Subcutaneous adipose tissue (tissue), 4 donors: ENCODE data around the gene VSIG10. TPM values are rescaled to one million over a fixed set of nuclear protein-coding genes. Genes with fewer than 3 reads are reported as not detected.

ENCODE experiments used
- total RNA-seq, 4 donors: library from RNA; depleted of rRNA; stranded (reverse); fragments of >200 nt; gene quantifications; one replicate each; pipeline ENCODE4 v1.1.0, GENCODE V29; 2016
- TF ChIP-seq, protein P1 (sequence below): fragments of 450-650 bp; IDR thresholded peaks from one replicate; pipeline ENCODE4 v1.5.1; 2016; ENCODE audit warnings: low read depth, mild to moderate bottlenecking, control low read depth, antibody characterized with exemption, moderate library complexity

VSIG10 gene
- total RNA-seq, 4 donors from 2014 or later: 21.8 to 58.0 (median 29.5) TPM

DNA sequence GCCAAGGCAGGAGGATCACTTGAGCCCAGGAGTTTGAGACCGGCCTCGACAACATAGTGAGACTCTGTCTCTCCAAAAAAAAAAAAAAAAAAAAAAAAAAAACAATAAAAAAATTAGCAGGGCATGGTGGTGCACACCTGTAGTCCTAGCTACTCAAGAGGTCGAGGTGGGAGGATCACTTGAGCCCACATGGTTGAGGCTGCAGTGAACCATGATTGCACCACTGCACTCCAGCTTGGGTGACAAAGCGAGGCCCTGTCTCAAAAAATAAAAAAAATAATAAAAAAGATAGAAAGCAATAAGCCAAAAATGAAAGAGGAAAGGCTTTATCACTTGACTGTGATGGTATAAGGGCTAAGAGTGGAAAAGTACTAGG lies 21.9 kb upstream of the VSIG10 start:
- TF ChIP-seq, protein P1, sequence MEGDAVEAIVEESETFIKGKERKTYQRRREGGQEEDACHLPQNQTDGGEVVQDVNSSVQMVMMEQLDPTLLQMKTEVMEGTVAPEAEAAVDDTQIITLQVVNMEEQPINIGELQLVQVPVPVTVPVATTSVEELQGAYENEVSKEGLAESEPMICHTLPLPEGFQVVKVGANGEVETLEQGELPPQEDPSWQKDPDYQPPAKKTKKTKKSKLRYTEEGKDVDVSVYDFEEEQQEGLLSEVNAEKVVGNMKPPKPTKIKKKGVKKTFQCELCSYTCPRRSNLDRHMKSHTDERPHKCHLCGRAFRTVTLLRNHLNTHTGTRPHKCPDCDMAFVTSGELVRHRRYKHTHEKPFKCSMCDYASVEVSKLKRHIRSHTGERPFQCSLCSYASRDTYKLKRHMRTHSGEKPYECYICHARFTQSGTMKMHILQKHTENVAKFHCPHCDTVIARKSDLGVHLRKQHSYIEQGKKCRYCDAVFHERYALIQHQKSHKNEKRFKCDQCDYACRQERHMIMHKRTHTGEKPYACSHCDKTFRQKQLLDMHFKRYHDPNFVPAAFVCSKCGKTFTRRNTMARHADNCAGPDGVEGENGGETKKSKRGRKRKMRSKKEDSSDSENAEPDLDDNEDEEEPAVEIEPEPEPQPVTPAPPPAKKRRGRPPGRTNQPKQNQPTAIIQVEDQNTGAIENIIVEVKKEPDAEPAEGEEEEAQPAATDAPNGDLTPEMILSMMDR: no peak

DNA sequence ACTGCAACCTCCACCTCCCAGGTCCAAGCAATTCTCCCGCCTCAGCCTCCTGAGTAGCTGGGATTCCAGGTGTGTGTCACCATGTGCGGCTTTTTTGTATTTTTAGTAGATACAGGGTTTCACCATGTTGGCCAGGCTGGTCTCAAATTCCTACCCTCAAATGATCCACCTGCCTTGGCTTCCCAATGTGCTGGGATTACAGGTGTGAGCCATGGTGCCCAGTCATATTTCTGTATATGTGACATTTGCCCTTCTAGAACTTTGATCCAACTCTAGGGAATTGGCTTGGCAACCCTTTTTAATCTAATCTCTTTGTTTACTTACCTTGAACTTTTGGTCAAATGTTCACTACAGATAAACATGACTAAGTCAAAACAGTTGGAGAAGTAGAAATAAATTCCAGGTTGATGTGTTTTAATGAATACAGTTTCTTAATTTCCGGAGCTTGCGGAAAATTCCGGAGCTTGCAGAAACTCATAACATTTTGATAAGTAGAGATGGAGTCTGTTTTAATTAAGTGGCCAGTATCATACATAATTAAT lies 20.6 kb upstream of the VSIG10 start:
- TF ChIP-seq, protein P1: no peak

DNA sequence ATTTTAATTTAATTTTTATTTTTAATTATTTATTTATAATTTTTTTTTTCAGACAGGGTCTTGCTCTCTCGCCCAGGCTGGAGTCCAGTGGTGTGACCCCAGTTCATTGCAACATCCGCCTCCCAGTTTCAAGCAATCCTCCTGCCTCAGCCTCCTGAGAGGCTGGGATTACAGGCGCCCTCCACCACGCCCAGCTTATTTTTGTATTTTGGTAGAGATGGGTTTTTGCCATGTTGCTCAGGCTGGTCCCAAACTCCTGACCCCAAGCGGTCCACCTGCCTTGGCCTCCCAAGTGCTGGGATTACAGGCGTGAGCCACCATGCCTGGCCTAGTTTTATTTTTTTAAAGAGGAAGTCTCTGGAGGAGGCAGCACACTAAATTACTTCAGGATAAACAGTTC lies 18.5 kb upstream of the VSIG10 start:
- TF ChIP-seq, protein P1: no peak

DNA sequence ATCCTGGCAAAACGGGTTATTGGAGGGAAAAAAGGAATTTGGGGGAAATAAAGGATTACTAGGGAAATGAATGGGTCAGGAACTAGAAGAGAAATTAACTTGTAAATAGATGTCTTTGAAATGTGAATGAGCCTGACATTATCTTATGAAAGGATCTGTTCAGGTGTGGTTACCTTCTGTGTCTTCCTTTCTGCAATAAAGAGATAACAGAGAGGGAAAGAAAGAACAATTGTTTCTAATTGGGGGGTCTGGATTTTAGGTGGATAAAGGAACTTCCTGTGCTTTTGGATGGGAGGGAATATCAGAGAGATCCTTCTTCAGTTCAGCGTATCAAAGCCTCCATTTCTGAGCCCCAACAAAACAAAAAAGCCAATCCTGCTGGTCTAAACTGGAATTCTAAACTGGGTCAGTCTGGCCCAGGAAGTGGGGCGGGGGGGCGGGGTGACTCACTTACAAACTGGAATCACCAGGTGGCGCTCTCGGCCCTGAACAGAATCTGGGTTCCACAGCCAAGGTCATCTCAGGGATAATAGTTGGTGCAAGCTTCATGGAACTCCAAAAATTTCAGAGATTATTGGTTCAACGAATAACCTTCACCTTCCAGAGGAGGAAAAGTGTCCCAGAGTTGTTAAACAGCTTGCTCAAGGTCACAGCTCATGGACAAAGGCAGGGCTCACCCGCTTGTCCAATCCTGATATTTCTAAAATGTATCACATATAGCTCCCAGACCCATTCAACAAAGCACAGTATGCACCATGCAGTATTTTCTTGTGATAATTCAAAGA lies 17.0 kb upstream of the VSIG10 start:
- TF ChIP-seq, protein P1: no peak

DNA sequence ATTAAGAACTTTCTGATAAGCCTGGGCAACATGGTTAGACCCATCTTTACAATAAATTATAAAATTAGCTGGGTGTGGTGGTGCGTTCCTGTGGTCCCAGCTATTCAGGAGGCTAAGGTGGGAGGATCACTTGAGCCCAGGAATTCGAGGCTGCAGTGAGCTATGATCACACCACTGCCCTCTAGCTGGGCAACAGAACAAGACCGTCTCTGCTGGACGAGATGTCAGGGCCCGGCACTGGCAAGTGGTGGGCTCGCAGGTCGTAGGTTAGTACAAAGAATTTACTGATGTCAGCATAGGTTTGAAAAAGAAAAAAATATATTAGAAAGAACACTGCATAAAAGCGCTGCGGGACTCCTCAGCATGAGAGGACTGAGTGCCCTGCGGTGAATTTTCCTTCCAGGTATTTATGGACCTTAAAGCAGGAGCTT lies 15.7 kb upstream of the VSIG10 start:
- TF ChIP-seq, protein P1: no peak

DNA sequence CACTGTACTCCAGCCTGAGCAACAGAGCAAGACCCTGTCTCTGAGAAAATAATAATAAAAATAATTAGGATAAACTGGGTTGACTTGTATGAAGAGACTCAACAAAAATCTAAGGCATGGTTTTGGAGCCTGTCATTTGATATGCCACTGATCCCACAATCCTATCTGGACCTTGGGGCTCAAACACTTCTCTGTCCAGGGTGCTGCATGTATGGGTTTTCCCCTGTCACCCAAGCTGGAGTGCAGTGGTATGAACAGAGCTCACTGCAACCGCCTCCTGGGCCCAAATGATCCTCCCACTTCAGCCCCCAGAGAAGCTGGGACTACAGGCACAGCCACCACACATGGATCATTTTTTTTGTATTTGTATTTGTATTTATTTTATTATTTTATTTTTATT lies 5.3 kb upstream of the VSIG10 start:
- TF ChIP-seq, protein P1: no peak

DNA sequence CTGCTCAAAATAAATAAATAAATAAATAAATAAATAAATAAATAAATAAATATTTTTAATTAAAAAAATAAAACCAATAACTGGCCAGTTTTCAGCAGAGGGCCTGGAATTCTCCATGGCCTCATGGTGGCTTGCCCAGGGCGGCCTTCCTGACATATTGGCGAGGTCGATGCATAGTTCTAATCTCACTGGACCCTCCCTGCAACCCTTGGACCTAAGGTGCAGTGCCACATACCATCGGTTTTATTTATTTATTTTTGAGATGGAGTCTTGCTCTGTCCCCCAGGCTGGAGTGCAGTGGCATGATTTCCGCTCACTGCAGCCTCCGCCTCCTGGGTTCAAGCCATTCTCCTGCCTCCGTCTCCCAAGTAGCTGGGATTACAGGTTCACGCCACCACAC lies 3.9 kb upstream of the VSIG10 start:
- TF ChIP-seq, protein P1: no peak
